Mammary epithelial cell (primary cell): ENCODE measurements around the gene MBD1.

ENCODE experiments used
- CTCF ChIP-seq, 2 donors: IDR thresholded peaks in 1 of 2; conservative IDR thresholded peaks in 1 of 2; 2 replicates each; pipeline ENCODE4 v1.5.1; 2011 to 2012; ENCODE audit warnings: inconsistent platforms in 2 of 2, low read length in 2 of 2, mild to moderate bottlenecking in 2 of 2, control low read depth in 1 of 2, low read depth in 1 of 2; ENCODE audit not compliant: insufficient read depth in 1 of 2; ENCODE audit errors: extremely low read depth in 1 of 2
- EZH2 ChIP-seq: IDR thresholded peaks from 2 replicates; pipeline ENCODE4 v1.6.1; 2012; ENCODE audit warnings: low read length, inconsistent platforms, borderline replicate concordance

DNA sequence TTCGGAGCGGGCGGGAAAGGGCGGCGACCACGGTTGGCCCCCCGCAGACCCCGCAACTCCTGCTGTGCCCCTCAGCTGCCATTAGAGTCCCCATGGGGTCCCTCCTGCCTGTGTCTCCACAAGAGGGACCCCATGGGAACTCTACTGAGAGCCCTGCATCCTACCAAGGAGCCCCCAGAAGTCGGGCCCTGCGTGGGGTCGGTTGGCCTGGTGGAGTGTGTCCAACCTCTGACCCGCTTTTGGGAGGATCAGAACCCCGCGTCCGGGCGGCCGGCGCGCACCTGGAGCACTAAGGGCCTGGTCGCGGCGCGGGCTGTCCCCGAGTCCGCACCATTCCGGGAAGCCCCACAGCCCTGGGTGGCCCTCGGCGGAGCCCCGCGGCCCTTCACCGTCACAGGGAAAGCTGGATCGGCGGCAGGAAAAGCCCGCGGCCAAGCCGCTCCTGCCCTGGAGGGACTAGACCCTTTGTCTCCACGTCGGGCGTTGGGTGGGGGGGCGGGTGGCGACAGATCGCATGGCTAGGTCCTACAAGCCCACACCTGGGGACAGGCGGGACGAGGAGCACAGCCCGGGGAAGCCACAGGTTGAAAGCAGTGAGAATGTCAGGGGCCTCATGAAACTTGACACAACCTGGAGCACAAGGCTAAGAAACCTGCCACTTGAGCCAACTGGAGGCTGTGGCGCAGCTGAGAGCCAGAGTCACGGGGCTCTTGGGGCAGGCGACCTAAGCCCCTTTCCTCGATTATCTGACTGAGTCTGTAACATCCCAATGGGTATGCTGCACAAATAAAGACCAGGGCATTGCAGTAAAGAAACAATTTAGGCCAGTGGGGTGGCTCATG lies 17.3 kb upstream of the MBD1 start:
- TF ChIP-seq CTCF (conservative IDR thresholded peaks at IDR 0.05 in 1 of 2, IDR thresholded peaks at IDR 0.05 in 1 of 2; ENCODE audit: extremely low read depth in 1 of 2, insufficient read depth in 1 of 2, low read depth in 1 of 2, low read length in 2 of 2) (no peak), EZH2 (no peak)
